Measurements from ENCODE around the gene PDAP1.

GRCh38 chr7:99406557-99406956, 1.8 kb downstream of the PDAP1 start:
- TF ChIP-seq CBX8 (IDR thresholded peaks at IDR 0.05; ENCODE audit: borderline replicate concordance, low read depth, low read length) (no peak), CTCF (IDR thresholded peaks at IDR 0.05; ENCODE audit: control extremely low read depth in 1 of 3, insufficient read depth in 1 of 3, low read depth in 1 of 3, low read length in 3 of 3) (no peak), EP300 (IDR thresholded peaks at IDR 0.05; ENCODE audit: borderline replicate concordance in 1 of 2, low read depth in 2 of 2, low read length in 2 of 2) (no peak), EZH2 (IDR thresholded peaks at IDR 0.05; ENCODE audit: low read depth, low read length, severe bottlenecking) (no peak), RFX5 (IDR thresholded peaks at IDR 0.05; ENCODE audit: borderline replicate concordance, low read depth, low read length) (no peak)
